K562 (cell line): Measurements from ENCODE around the gene CIB2. TPM values are rescaled to one million over a fixed set of nuclear protein-coding genes. Genes with fewer than 3 reads are reported as not detected.

Experiments used
- ATAC-seq: fragments of 200-7000 bp; cut with Tn5 transposase; 3 replicates; pipeline ENCODE4 v1.9.1; 2020; ENCODE audit warnings: moderate library complexity
- BruUV-seq: library from RNA; stranded (reverse); fragments of 400-500 nt; replicated peaks from 2 replicates; lab custom pipeline; 2021; lab: Mats Ljungman, UMichigan
- CTCF ChIA-PET: fragments of 300-600 bp; formaldehyde crosslinking; extraction: SDS; loops from one replicate; lab custom pipeline; 2021; ENCODE audit warnings: low intra/inter-chr PET ratio; lab: Yijun Ruan, JAX
- POLR2A ChIA-PET: fragments of 300-600, 350-650 bp; sonication (Branson Sonifier 250); formaldehyde crosslinking; extraction: SDS; loops from one replicate; lab custom pipeline; 2021; ENCODE audit warnings: antibody characterized with exemption, inconsistent platforms; lab: Yijun Ruan, JAX
- DNase-seq, 4 experiments: peaks; one replicate each; pipeline versions ENCODE4 v3.0.0 to v3.0.0-alpha.2; 2011 to 2018; ENCODE audit warnings: low spot score in 3 of 4, mixed read lengths in 3 of 4; ENCODE audit errors: extremely low read depth in 1 of 4
- FAIRE-seq: peaks from 2 replicates; lab custom pipeline; 2011; peaks lifted over from hg19 to GRCh38; lab: Jason Lieb, UNC
- H2AFZ ChIP-seq: 2 replicates; pipeline ENCODE4 v1.6.0; 2011; ENCODE audit warnings: low read depth, low read length, control low read depth, inconsistent platforms
- H3K27ac ChIP-seq: fragments of 200-600 bp; 3 replicates; pipeline ENCODE4 v1.8.0; 2011; ENCODE audit warnings: low read depth, mild to moderate bottlenecking, control low read depth, inconsistent platforms, low read length, moderate library complexity, mixed read lengths; ENCODE audit errors: extremely low read depth
- H3K27me3 ChIP-seq, 2 experiments: fragments of 300-600 bp in 1 of 2; 2 replicates in 1 of 2; 3 replicates in 1 of 2; pipeline versions ENCODE4 v1.6.0 to v1.8.0; 2011; ENCODE audit warnings: inconsistent platforms in 2 of 2, low read length in 2 of 2, mild to moderate bottlenecking in 1 of 2, mixed read lengths in 1 of 2, moderate library complexity in 1 of 2; ENCODE audit not compliant: control insufficient read depth in 2 of 2, insufficient read depth in 2 of 2
- H3K36me3 ChIP-seq: fragments of 300-600 bp; 3 replicates; pipeline ENCODE4 v1.8.0; 2011; ENCODE audit warnings: mild to moderate bottlenecking, low read length, inconsistent platforms; ENCODE audit not compliant: control insufficient read depth, insufficient read depth
- H3K4me1 ChIP-seq, 2 experiments: fragments of 200-600 bp in 1 of 2; replicated peaks in 1 of 2; 2 replicates in 1 of 2; 3 replicates in 1 of 2; pipeline versions ENCODE4 v1.5.1 to v1.8.0; 2011; ENCODE audit warnings: inconsistent platforms in 2 of 2, low read length in 2 of 2, mild to moderate bottlenecking in 1 of 2, mixed read lengths in 1 of 2, moderate library complexity in 1 of 2; ENCODE audit not compliant: control insufficient read depth in 2 of 2, insufficient read depth in 2 of 2
- H3K4me2 ChIP-seq: 2 replicates; pipeline ENCODE4 v1.6.1; 2011; ENCODE audit warnings: low read length, control low read depth, inconsistent platforms, mixed read lengths; ENCODE audit not compliant: insufficient read depth
- H3K4me3 ChIP-seq: fragments of 200-600 bp; sonication (generic), shearing (Covaris generic); 2 replicates; pipeline ENCODE4 v1.5.1; 2016; ENCODE audit warnings: control low read depth, inconsistent platforms
- H3K79me2 ChIP-seq: fragments of 200-600 bp; 3 replicates; pipeline ENCODE4 v1.8.0; 2011; ENCODE audit warnings: low read length, inconsistent platforms; ENCODE audit not compliant: control insufficient read depth, insufficient read depth
- H3K9ac ChIP-seq, 2 experiments: 2 replicates each; pipeline versions ENCODE4 v1.6.0 to v1.6.1; 2011; ENCODE audit warnings: low read depth in 2 of 2, low read length in 2 of 2, control low read depth in 1 of 2, inconsistent platforms in 1 of 2, mild to moderate bottlenecking in 1 of 2, mixed read lengths in 1 of 2; ENCODE audit not compliant: insufficient read depth in 1 of 2
- H3K9me1 ChIP-seq: one replicate; pipeline ENCODE4 v1.6.0; 2011; ENCODE audit warnings: inconsistent platforms, mild to moderate bottlenecking, low read length, moderate library complexity; ENCODE audit not compliant: control insufficient read depth, insufficient read depth
- H3K9me3 ChIP-seq: replicated peaks from 2 replicates; pipeline ENCODE4 v1.5.1; 2011; ENCODE audit warnings: low read depth, low read length, inconsistent platforms; ENCODE audit not compliant: control insufficient read depth, insufficient read depth
- H4K20me1 ChIP-seq: replicated peaks from 2 replicates; pipeline ENCODE4 v1.6.1; 2011; ENCODE audit warnings: low read length, inconsistent platforms, mixed read lengths; ENCODE audit not compliant: control insufficient read depth, insufficient read depth
- ARHGAP35 ChIP-seq: fragments of 450-650 bp; IDR thresholded peaks from 2 replicates; pipeline ENCODE4 v1.6.1; 2018; ENCODE audit not compliant: partially characterized antibody
- BCOR ChIP-seq: fragments of 450-650 bp; IDR thresholded peaks from 2 replicates; pipeline ENCODE4 v1.6.1; 2016
- CCNT2 ChIP-seq: IDR thresholded peaks from 2 replicates; pipeline ENCODE4 v1.6.1; 2011; ENCODE audit warnings: borderline replicate concordance, low read depth, mild to moderate bottlenecking, moderate library complexity, mixed read lengths, low read length; ENCODE audit not compliant: insufficient read length; ENCODE audit errors: extremely low read depth
- CHCHD3 ChIP-seq: fragments of 250-450 bp; sonication (Bioruptor Pico); IDR thresholded peaks from 2 replicates; pipeline ENCODE4 v2.1.2; 2022; ENCODE audit warnings: mild to moderate bottlenecking
- EP400 ChIP-seq: fragments of 450-650 bp; IDR thresholded peaks from 2 replicates; pipeline ENCODE4 v1.6.1; 2017; ENCODE audit warnings: antibody characterized with exemption, mild to moderate bottlenecking, moderate library complexity
- FOSL1 ChIP-seq: fragments of 200-800 bp; sonication (Bioruptor generic); conservative IDR thresholded peaks from 2 replicates; pipeline ENCODE4 v1.6.1; 2016; ENCODE audit warnings: missing genetic modification characterization, missing compliant biosample characterization
- MXI1 ChIP-seq: IDR thresholded peaks from 2 replicates; pipeline ENCODE4 v1.6.1; 2011; ENCODE audit warnings: low read depth, mild to moderate bottlenecking, improper control_type of control experiment, low read length
- RB1 ChIP-seq: fragments of 450-650 bp; IDR thresholded peaks from 2 replicates; pipeline ENCODE4 v1.6.1; 2017; ENCODE audit warnings: low read depth, mild to moderate bottlenecking
- SLC30A9 ChIP-seq: fragments of 250-450 bp; sonication (Bioruptor Pico); IDR thresholded peaks from 2 replicates; pipeline ENCODE4 v1.8.0; 2022; ENCODE audit warnings: mild to moderate bottlenecking, moderate library complexity
- SRSF1 ChIP-seq: fragments of 200-400 bp; formaldehyde crosslinking; IDR thresholded peaks from 2 replicates; pipeline ENCODE4 v1.6.1; 2017; ENCODE audit warnings: mild to moderate bottlenecking, low read depth, low read length, moderate library complexity
- ZKSCAN3 ChIP-seq: fragments of 250-450 bp; sonication (Bioruptor Pico); IDR thresholded peaks from 2 replicates; pipeline ENCODE4 v1.4.0; 2020
- ZNF41 ChIP-seq: fragments of 250-450 bp; sonication (Bioruptor Pico); conservative IDR thresholded peaks from 2 replicates; pipeline ENCODE4 v1.4.0; 2020; ENCODE audit warnings: mild to moderate bottlenecking
- ZNF431 ChIP-seq: sonication (generic); formaldehyde crosslinking; IDR thresholded peaks from 2 replicates; pipeline ENCODE4 v1.8.0; 2022; ENCODE audit warnings: mild to moderate bottlenecking, missing genetic modification reagents
- WGBS: fragments of 100-300 bp; shearing (Covaris generic); methylation state at CpG from one replicate; pipeline ENCODE4 v1.1.6; 2016; ENCODE audit warnings: low coverage, mixed read lengths; ENCODE audit not compliant: insufficient coverage; ENCODE audit errors: missing lambda C conversion rate; 5-methylcytosine and 5-hydroxymethylcytosine counted together
- in situ Hi-C: fragments of 300-500 bp; cut with MboI; formaldehyde crosslinking; loops from 4 replicates; pipeline ENCODE4 v1.15.0; 2018; ENCODE audit warnings: inconsistent platforms, mixed read lengths
- intact Hi-C: fragments of 100-400 bp; cut with micrococcal nuclease; formaldehyde crosslinking; loops from 2 replicates; pipeline ENCODE4 v1.14.2; 2022
- polyA plus RNA-seq, 8 experiments: library from polyadenylated mRNA; depleted of rRNA in 4 of 8; stranded (reverse) in 5 of 8; unstranded in 3 of 8; fragments of >200 nt; fragmentation: Nextera tagmentation in 2 of 8; fragmentation: Illumina TruSeq in 1 of 8; extraction: Ambion mirVana in 2 of 8; extraction: Trizol in 1 of 8; gene quantifications; 2 replicates each; pipeline versions ENCODE4 v1.2.1 to v1.2.3, GENCODE V29; 2011 to 2014; ENCODE audit warnings: inconsistent platforms in 1 of 8, missing spikeins in 1 of 8
- total RNA-seq, 7 experiments: library from RNA; depleted of rRNA in 6 of 7; stranded (reverse); fragments of >200 nt in 6 of 7; fragmentation: Illumina TruSeq in 2 of 7; extraction: Trizol in 2 of 7; gene quantifications; 2 replicates each; pipeline versions ENCODE4 v1.2.1 to v1.2.3, GENCODE V29; 2011 to 2021; ENCODE audit warnings: low replicate concordance in 1 of 7
- TF ChIP-seq, protein P1 (sequence below): sonication (generic); formaldehyde crosslinking; IDR thresholded peaks from 2 replicates; pipeline ENCODE4 v1.8.0; 2022; ENCODE audit warnings: mild to moderate bottlenecking, missing genetic modification reagents
- TF ChIP-seq, protein P2 (sequence below), 3 experiments: fragments of 200-800 bp in 1 of 3; fragments of 250-450 bp in 1 of 3; fragments of 450-650 bp in 1 of 3; sonication (Bioruptor Pico) in 1 of 3; sonication (Bioruptor generic) in 1 of 3; formaldehyde crosslinking in 1 of 3; IDR thresholded peaks; 2 replicates each; pipeline versions ENCODE4 v1.6.1 to v1.8.0; 2016 to 2022; ENCODE audit warnings: mild to moderate bottlenecking in 2 of 3, missing genetic modification characterization in 2 of 3, missing compliant biosample characterization in 1 of 3, moderate library complexity in 1 of 3
- TF ChIP-seq, protein P3 (sequence below): fragments of 450-650 bp; formaldehyde crosslinking; IDR thresholded peaks from 2 replicates; pipeline ENCODE4 v1.4.0; 2020; ENCODE audit warnings: mild to moderate bottlenecking, moderate library complexity

CIB2 gene
- total and polyA plus RNA-seq, 9 of the 15 experiments (the other 6 are each of a cell fraction or from before 2014, with no cell fraction given): 1.5 to 37.4 (median 19.4) TPM

DNA sequence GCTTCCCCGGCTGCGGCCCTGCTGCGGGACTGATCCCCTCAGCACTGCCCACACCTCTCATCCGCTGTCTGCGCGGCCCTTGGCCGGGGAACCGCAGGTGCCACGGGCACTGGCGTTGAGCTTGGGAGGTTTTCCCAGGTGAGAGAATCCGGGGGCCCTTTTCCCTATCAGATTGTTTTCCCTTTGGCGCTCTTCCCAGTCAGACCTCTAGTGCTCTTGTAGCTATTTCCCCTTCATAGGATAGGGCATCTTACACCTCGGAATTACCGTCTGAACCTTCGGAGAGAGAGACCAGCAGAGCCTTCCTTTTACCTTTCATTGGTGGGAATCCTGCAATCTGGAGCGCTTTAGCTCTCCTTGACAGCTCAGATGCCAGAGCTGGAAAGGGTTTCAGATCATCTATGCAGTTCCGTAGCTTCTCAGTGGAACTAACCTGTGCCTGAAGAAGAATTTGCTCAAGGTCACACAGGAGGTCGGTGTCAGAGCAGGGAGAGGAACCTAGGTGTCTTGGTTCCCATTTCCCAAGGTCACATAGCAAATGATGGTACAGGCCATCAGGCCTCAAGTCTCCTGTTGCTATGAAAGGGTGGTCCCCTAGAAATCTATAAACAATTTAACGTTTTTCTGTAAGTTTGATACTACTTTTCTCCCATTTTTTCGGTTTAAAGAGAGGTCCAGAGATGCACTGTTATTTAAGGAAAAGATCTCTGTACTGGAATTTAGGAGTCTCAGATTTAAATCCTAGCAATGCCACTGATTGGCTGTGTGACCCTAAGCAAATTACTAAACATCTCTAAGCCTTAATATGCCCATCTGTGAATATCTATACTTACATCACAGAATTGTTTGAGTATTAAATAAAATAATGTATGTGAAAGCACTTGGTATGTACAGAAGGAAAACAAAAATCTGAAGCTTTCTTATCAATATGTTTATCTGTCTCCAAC, 18.8 kb upstream of the CIB2 start:
- Histone ChIP-seq H3K79me2 (peaks cover 39% of the 10 kb centered on the region), H3K36me3 (peaks cover 18% of the 10 kb centered on the region; the same call in 1 of the 3 replicates), H3K9me1 (no peaks in the 10 kb centered on the region), H3K4me1 (peaks cover 20 to 23% of the 10 kb centered on the region in 2 experiments; a peak in 4 of 5 replicates), H3K9me3 (no peaks in the 10 kb centered on the region), H3K27ac (peak overlapping the region; percentile 64), H3K9ac (peak overlapping the region; percentile 61 to 97), H2AFZ (peak overlapping the region; percentile 88), H3K27me3 (no peaks in the 10 kb centered on the region), H3K4me3 (peak overlapping the region; percentile 83), H4K20me1 (peaks cover 2% of the 10 kb centered on the region), H3K4me2 (peak overlapping the region; percentile 79)
- intact Hi-C loops: no loop called here
- in situ Hi-C loops: no loop called here
- WGBS: 2% methylated on average over 20 of the region's 20 CpGs
- BruUV-seq: no TSS peak
- CTCF ChIA-PET: no interaction called here
- POLR2A ChIA-PET: interaction anchor here (0.6 to 1.4 kb wide), 6 partner anchors 11 to 101 kb away, joined by 3 to 5 read pairs (median 4); no protein-coding TSS in a partner anchor
- DNase-seq (peak in 1 of 4 experiments; percentile 21), FAIRE-seq (peak; percentile 26), ATAC-seq (no peak; the same call in 1 of the 3 replicates)
- TF ChIP-seq EP400 (no peak), RB1 (no peak), CCNT2 (peak; percentile 2), ARHGAP35 (no peak), SLC30A9 (CRISPR knock-in tag) (no peak), ZNF431 (CRISPR knock-in tag) (no peak), MXI1 (no peak), ZKSCAN3 (CRISPR knock-in tag) (no peak), FOSL1 (tag) (no peak), BCOR (no peak), CHCHD3 (no peak), SRSF1 (no peak), ZNF41 (CRISPR knock-in tag) (no peak)
- TF ChIP-seq, protein P1, sequence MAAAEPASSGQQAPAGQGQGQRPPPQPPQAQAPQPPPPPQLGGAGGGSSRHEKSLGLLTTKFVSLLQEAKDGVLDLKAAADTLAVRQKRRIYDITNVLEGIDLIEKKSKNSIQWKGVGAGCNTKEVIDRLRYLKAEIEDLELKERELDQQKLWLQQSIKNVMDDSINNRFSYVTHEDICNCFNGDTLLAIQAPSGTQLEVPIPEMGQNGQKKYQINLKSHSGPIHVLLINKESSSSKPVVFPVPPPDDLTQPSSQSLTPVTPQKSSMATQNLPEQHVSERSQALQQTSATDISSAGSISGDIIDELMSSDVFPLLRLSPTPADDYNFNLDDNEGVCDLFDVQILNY (CRISPR knock-in tag): no peak
- TF ChIP-seq, protein P2, sequence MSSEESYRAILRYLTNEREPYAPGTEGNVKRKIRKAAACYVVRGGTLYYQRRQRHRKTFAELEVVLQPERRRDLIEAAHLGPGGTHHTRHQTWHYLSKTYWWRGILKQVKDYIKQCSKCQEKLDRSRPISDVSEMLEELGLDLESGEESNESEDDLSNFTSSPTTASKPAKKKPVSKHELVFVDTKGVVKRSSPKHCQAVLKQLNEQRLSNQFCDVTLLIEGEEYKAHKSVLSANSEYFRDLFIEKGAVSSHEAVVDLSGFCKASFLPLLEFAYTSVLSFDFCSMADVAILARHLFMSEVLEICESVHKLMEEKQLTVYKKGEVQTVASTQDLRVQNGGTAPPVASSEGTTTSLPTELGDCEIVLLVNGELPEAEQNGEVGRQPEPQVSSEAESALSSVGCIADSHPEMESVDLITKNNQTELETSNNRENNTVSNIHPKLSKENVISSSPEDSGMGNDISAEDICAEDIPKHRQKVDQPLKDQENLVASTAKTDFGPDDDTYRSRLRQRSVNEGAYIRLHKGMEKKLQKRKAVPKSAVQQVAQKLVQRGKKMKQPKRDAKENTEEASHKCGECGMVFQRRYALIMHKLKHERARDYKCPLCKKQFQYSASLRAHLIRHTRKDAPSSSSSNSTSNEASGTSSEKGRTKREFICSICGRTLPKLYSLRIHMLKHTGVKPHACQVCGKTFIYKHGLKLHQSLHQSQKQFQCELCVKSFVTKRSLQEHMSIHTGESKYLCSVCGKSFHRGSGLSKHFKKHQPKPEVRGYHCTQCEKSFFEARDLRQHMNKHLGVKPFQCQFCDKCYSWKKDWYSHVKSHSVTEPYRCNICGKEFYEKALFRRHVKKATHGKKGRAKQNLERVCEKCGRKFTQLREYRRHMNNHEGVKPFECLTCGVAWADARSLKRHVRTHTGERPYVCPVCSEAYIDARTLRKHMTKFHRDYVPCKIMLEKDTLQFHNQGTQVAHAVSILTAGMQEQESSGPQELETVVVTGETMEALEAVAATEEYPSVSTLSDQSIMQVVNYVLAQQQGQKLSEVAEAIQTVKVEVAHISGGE (CRISPR knock-in tag; IDR thresholded peaks at IDR 0.05): no peak
- TF ChIP-seq, protein P3, sequence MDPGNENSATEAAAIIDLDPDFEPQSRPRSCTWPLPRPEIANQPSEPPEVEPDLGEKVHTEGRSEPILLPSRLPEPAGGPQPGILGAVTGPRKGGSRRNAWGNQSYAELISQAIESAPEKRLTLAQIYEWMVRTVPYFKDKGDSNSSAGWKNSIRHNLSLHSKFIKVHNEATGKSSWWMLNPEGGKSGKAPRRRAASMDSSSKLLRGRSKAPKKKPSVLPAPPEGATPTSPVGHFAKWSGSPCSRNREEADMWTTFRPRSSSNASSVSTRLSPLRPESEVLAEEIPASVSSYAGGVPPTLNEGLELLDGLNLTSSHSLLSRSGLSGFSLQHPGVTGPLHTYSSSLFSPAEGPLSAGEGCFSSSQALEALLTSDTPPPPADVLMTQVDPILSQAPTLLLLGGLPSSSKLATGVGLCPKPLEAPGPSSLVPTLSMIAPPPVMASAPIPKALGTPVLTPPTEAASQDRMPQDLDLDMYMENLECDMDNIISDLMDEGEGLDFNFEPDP (CRISPR knock-in tag): no peak
